HL-60 (cell line): ENCODE results near the gene EYA2.

ENCODE experiments used
- DNase-seq, 2 experiments: peaks; one replicate each; pipeline ENCODE4 v3.0.0-alpha.2; 2010 to 2020; ENCODE audit warnings: low read depth in 1 of 2, low spot score in 1 of 2
- H3K27ac ChIP-seq: fragments of 250-450 bp; sonication (Bioruptor Pico); replicated peaks from 2 replicates; pipeline ENCODE4 v1.5.1; 2020; ENCODE audit warnings: mild to moderate bottlenecking, moderate library complexity
- H3K27me3 ChIP-seq: fragments of 250-450 bp; sonication (Bioruptor Pico); 2 replicates; pipeline ENCODE4 v1.5.1; 2021; ENCODE audit warnings: mild to moderate bottlenecking, moderate library complexity; ENCODE audit not compliant: insufficient read depth, poor library complexity, severe bottlenecking
- H3K4me3 ChIP-seq: replicated peaks from 2 replicates; pipeline ENCODE4 v1.5.1; 2011; ENCODE audit warnings: mild to moderate bottlenecking, control low read depth, low read length; ENCODE audit not compliant: insufficient read depth
- GABPA ChIP-seq: IDR thresholded peaks from 2 replicates; pipeline ENCODE4 v1.6.1; 2012; ENCODE audit warnings: low read depth
- POLR2AphosphoS5 ChIP-seq: IDR thresholded peaks from 2 replicates; pipeline ENCODE4 v1.6.1; 2012; ENCODE audit warnings: low read depth
- REST ChIP-seq: IDR thresholded peaks from 2 replicates; pipeline ENCODE4 v1.6.1; 2012; ENCODE audit warnings: low read depth; ENCODE audit not compliant: insufficient replicate concordance
- SPI1 ChIP-seq: IDR thresholded peaks from 2 replicates; pipeline ENCODE4 v1.6.1; 2012; ENCODE audit warnings: low read depth, mild to moderate bottlenecking, borderline replicate concordance
- TF ChIP-seq, protein P1 (sequence below): IDR thresholded peaks from one replicate; pipeline ENCODE4 v1.5.1; 2011; ENCODE audit warnings: low read length, control low read depth, inconsistent platforms; ENCODE audit not compliant: insufficient read depth

EYA2 gene

GRCh38 chr20:46998477-46999240 lies 104.0 kb downstream of the EYA2 start:
- TF ChIP-seq SPI1, result no peak
- DNase-seq, result peak; percentile 4 to 15
- Histone ChIP-seq H3K4me3 (no peak overlapping the region), H3K27me3 (peaks cover 4% of the 10 kb centered on the region), H3K27ac (no peak overlapping the region)

- Histone ChIP-seq H3K27me3 (peaks cover 4% of the 10 kb centered on the region), H3K4me3 (no peak overlapping the region), H3K27ac (no peak overlapping the region)
- no peak for DNase-seq
- TF ChIP-seq GABPA (no peak), SPI1 (no peak), REST (no peak), POLR2AphosphoS5 (no peak)
- TF ChIP-seq, protein P1, sequence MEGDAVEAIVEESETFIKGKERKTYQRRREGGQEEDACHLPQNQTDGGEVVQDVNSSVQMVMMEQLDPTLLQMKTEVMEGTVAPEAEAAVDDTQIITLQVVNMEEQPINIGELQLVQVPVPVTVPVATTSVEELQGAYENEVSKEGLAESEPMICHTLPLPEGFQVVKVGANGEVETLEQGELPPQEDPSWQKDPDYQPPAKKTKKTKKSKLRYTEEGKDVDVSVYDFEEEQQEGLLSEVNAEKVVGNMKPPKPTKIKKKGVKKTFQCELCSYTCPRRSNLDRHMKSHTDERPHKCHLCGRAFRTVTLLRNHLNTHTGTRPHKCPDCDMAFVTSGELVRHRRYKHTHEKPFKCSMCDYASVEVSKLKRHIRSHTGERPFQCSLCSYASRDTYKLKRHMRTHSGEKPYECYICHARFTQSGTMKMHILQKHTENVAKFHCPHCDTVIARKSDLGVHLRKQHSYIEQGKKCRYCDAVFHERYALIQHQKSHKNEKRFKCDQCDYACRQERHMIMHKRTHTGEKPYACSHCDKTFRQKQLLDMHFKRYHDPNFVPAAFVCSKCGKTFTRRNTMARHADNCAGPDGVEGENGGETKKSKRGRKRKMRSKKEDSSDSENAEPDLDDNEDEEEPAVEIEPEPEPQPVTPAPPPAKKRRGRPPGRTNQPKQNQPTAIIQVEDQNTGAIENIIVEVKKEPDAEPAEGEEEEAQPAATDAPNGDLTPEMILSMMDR, result no peak
Measured at GRCh38 chr20:46999801-47000465, 105.3 kb downstream of the EYA2 start.

- TF ChIP-seq GABPA (no peak), REST (no peak), SPI1 (no peak), POLR2AphosphoS5 (no peak)
- TF ChIP-seq, protein P1, result no peak
- no peak overlapping the region for H3K4me3 ChIP-seq
- H3K27me3 ChIP-seq, result no peaks in the 10 kb centered on the region
- H3K27ac ChIP-seq, result no peak overlapping the region
- no peak for DNase-seq
Measured at GRCh38 chr20:47003223-47003622, 108.6 kb downstream of the EYA2 start.

- H3K27me3 ChIP-seq, result no peaks in the 10 kb centered on the region
- TF ChIP-seq GABPA, result no peak
- no peak for TF ChIP-seq POLR2AphosphoS5
- TF ChIP-seq SPI1, result no peak
- TF ChIP-seq, protein P1, result no peak
- TF ChIP-seq REST, result no peak
- no peak for DNase-seq
- no peak overlapping the region for H3K27ac ChIP-seq
- H3K4me3 ChIP-seq, result no peak overlapping the region
Measured at GRCh38 chr20:47004179-47004578, 109.5 kb downstream of the EYA2 start.
